ENCODE results near the gene AGAP9.
A peak's percentile ranks its signal among the peaks of the same experiment; 100 is the strongest.
"Not testable (repeated sequence)": the region's sequence is repeated elsewhere in the genome, so short reads cannot be mapped to it uniquely, and the experiment has no call there.

AGAP9 gene

GRCh38 chr10:47523475-47523874 is at the start of gene AGAP9:
TSS of gene AGAP9 (minus strand) at chr10:47523638. CDS start at chr10:47523526, 112 bp downstream.
- not testable (repeated sequence) for DNase-seq

GRCh38 chr10:47571138-47571912 is 47.9 kb upstream of the AGAP9 start:
- DNase-seq, result not testable (repeated sequence)

GRCh38 chr10:47566757-47567156 is 43.3 kb upstream of the AGAP9 start:
- DNase-seq, result not testable (repeated sequence)

GRCh38 chr10:47566108-47566699 is 42.8 kb upstream of the AGAP9 start:
- not testable (repeated sequence) for DNase-seq

- DNase-seq, result not testable (repeated sequence)
These were observed 42.1 kb upstream of the AGAP9 start for GRCh38 chr10:47565517-47565920.

GRCh38 chr10:47564953-47565352 is 41.5 kb upstream of the AGAP9 start:
- not testable (repeated sequence) for DNase-seq

GRCh38 chr10:47564318-47564717 is 40.9 kb upstream of the AGAP9 start:
- not testable (repeated sequence) for DNase-seq

- DNase-seq, result not testable (repeated sequence)
These were observed 37.0 kb upstream of the AGAP9 start for GRCh38 chr10:47560452-47560851.

GRCh38 chr10:47559718-47560308 is 36.4 kb upstream of the AGAP9 start:
- not testable (repeated sequence) for DNase-seq

- DNase-seq, result not testable (repeated sequence)
These were observed 34.7 kb upstream of the AGAP9 start for GRCh38 chr10:47558109-47558508.

GRCh38 chr10:47557616-47558015 is 34.2 kb upstream of the AGAP9 start:
- DNase-seq, result not testable (repeated sequence)

- DNase-seq, result not testable (repeated sequence)
These were observed 31.9 kb upstream of the AGAP9 start for GRCh38 chr10:47555334-47555733.

GRCh38 chr10:47554552-47554951 is 31.1 kb upstream of the AGAP9 start:
- DNase-seq, result not testable (repeated sequence)

GRCh38 chr10:47553860-47554247 is 30.4 kb upstream of the AGAP9 start:
- DNase-seq, result not testable (repeated sequence)

GRCh38 chr10:47553214-47553859 is 29.9 kb upstream of the AGAP9 start:
- peak; percentile 14 for DNase-seq

- DNase-seq, result not testable (repeated sequence)
These were observed 29.3 kb upstream of the AGAP9 start for GRCh38 chr10:47552719-47553118.

- not testable (repeated sequence) for DNase-seq
These were observed 23.8 kb upstream of the AGAP9 start for GRCh38 chr10:47547286-47547685.

- DNase-seq, result not testable (repeated sequence)
These were observed 13.0 kb upstream of the AGAP9 start for GRCh38 chr10:47536430-47536829.

GRCh38 chr10:47502313-47502712 is 21.1 kb downstream of the AGAP9 start:
- DNase-seq, result not testable (repeated sequence)

GRCh38 chr10:47494226-47494625 is 29.2 kb downstream of the AGAP9 start:
- DNase-seq, result not testable (repeated sequence)

- not testable (repeated sequence) for DNase-seq
These were observed 31.8 kb downstream of the AGAP9 start, which contains the start of gene FAM25G for GRCh38 chr10:47491600-47491999. TSS of gene FAM25G (minus strand) at chr10:47491700. CDS start at chr10:47491674, 26 bp downstream.

GRCh38 chr10:47489630-47490029 is 33.8 kb downstream of the AGAP9 start:
- not testable (repeated sequence) for DNase-seq

GRCh38 chr10:47485943-47486342 is 37.5 kb downstream of the AGAP9 start:
- not testable (repeated sequence) for DNase-seq

Data from NCI-H2029 treated with DMSO at 0.1 percent for 48 hours (cell line).